GM20000 (cell line): ENCODE measurements around the gene EVPL.

ENCODE experiments used
- DNase-seq: peaks from one replicate; pipeline ENCODE4 v3.0.0; 2012; ENCODE audit warnings: low spot score
- TF ChIP-seq, protein P1 (sequence below): IDR thresholded peaks from 2 replicates; pipeline ENCODE4 v1.5.1; 2012; ENCODE audit warnings: mild to moderate bottlenecking, control low read depth; ENCODE audit errors: extremely low read depth, missing control alignments

The EVPL gene

DNA sequence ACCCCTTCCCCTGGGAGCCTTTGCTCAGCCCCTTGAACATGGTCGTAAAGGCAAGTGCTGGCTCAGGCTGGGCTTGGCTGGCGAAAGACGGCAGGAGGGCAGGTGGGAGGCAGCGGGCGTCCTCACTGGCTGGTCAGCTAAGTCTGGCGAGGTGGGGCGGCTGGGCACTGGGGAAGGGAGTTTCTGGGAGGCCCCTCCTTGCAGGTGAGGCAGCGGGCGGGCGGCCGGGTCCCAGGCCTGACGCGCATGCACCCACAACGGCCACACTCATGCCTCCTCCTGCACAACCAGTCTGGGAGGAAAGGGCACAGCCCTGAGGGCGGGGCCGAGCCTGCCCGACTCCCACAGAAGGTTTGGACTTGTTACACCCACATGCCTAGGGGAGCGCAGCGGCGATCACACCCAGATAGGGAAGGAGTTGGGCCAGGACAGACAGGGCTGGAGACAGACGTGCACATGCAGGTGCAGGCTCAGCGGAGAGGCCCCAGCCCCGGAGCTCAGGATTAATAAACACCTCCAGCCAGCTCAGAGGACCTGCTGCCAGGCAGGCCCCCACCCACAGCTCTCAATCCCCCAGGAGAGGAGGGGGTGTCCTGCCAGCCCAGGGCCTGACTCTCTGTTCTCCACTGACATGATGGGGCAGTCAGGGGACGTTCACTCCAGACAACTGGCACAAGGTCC is at the start of gene EVPL:
TSS of gene EVPL (minus strand) at position 148 of the 681 bp plus-strand sequence. CDS start at position 40, 108 bp downstream.
- no peak for DNase-seq
- TF ChIP-seq, protein P1, sequence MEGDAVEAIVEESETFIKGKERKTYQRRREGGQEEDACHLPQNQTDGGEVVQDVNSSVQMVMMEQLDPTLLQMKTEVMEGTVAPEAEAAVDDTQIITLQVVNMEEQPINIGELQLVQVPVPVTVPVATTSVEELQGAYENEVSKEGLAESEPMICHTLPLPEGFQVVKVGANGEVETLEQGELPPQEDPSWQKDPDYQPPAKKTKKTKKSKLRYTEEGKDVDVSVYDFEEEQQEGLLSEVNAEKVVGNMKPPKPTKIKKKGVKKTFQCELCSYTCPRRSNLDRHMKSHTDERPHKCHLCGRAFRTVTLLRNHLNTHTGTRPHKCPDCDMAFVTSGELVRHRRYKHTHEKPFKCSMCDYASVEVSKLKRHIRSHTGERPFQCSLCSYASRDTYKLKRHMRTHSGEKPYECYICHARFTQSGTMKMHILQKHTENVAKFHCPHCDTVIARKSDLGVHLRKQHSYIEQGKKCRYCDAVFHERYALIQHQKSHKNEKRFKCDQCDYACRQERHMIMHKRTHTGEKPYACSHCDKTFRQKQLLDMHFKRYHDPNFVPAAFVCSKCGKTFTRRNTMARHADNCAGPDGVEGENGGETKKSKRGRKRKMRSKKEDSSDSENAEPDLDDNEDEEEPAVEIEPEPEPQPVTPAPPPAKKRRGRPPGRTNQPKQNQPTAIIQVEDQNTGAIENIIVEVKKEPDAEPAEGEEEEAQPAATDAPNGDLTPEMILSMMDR: no peak

DNA sequence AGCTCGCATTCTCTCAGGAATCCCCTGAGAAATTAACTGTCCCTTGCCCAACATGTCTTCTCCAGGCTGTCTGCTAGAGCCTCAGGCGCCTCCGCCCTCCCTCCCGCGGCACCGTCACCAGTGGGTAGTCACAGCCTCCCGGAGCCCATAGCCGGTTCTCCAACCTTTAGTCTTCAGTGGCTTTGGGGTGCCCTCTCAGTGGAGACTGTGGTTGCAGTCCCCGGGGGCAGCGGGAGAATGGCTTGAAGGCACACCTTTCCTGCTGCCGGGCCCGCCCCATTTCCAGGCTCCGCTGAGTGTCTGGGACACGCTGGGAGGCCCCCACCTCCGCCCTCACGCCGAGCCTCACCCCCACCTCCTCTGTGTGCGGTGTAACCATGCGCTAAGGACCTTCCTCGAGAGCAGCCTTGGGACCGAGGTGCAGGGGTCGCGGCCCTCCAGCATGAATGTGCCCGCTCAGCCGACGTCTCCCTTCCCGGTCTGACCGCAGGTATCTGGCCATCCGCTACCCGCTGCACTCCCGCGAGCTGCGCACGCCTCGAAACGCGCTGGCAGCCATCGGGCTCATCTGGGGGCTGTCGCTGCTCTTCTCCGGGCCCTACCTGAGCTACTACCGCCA is 49.1 kb upstream of the EVPL start:
- TF ChIP-seq, protein P1: no peak
- DNase-seq: peak; percentile 45

DNA sequence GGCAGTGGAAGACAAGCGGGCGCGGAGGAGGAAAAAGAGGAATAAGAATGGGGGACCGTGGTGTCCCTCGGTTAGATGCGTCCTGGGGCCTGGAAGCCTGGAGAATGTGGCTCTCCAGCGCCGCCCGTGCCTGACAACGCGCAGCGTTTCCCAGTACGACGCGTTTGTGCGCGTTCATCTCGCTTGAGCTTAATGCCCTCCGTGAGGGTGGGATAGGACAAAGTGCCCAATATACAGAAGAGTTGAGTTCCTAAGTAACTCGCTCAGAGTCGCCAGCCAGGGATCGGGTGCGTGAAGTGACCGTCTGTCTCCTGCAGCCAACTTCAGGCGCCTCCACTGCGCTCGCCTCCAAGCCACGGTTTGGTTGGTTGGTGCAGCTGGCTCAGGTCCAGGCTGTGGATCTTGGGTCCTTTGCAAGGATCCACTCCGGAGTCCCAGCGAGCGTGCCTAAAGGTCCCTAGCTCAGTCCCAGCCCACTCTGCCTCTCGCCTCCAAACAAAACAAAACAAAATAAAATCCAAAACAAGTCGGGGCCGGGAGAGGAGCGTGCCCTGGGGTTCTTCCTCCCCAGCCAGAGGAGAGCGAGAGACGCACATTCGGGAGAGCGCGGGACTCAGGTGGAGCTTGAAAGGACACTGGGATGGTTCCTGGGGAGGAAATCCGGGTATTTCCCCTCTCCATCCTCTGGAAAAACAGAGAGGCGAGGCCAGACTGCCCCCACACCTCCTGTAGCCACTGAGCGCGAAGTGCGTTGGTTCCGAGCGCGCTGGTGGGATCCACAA is 48.4 kb upstream of the EVPL start:
- peak; percentile 45 for DNase-seq
- TF ChIP-seq, protein P1: no peak

DNA sequence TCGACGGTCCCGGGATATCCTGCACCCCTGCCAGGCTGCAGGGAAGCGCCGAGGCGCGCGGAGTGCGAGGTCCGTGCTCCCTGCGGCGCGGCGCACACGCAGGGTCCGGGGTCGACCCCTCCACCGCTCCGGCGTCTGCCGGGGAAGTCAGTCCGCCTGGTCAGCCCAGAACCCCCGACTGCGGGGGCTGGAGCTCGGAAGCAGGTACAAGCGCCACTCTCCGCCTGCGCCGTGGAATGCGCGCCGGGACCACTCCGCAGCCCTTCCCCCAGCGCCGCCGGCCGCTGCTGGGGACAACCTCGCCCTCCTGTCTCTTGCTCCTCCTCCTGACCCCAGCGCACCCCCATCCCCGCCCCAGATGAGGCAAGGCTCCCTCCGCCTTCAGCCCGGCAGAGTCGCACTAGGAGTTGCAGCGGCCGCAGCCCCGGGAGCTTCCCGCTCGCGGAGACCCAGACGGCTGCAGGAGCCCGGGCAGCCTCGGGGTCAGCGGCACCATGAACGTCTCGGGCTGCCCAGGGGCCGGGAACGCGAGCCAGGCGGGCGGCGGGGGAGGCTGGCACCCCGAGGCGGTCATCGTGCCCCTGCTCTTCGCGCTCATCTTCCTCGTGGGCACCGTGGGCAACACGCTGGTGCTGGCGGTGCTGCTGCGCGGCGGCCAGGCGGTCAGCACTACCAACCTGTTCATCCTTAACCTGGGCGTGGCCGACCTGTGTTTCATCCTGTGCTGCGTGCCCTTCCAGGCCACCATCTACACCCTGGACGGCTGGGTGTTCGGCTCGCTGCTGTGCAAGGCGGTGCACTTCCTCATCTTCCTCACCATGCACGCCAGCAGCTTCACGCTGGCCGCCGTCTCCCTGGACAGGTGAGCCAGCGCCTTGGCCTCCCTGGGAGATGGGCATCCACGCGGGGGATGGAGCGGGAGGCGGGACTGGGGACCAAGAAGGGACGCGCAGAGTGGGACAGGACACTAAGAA is 47.6 kb upstream of the EVPL start, which contains the start of gene GALR2:
TSS of gene GALR2 (plus strand) at position 392 of the 974 bp plus-strand sequence. CDS start at position 495, 103 bp downstream.
- no peak for DNase-seq
- TF ChIP-seq, protein P1: no peak

DNA sequence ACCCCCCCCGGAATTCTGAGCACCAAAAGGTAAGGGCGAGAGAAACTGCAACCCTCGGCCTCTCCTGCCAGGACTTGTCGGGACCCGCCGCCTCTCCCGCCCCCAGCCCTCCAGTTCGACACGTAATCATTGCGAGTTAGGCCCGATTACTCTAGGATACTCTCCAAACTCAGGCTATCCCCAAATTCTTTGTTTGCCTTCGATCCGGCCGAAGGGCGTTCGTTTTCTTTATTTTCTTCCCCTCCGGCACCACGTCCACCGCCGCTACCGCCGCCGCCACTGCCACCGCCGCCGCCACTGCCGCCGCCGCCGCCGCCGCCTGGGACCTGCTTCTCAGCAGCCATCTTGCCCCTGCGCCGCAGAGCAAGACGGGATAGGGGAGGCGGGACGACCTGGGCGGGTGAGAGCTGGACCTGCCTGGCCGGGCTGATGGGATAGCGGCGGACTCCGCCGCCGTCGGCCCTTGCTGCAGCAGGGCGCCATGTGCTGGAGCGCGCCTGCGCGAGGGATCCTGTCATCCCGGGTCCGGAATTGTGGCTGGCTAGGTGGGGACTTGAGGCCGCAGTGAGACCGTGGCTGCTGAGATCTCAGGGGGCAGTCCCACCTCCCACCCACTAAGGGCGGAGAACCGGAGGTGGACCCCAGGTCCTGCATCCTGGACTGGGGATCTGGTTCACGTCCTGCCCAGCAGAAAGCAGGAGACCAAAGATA is 45.2 kb upstream of the EVPL start, which contains the start of gene SRP68:
TSS of gene SRP68 (minus strand) at position 370 of the 711 bp plus-strand sequence. CDS start at position 344, 26 bp downstream.
- peak; percentile 98 for DNase-seq
- TF ChIP-seq, protein P1: no peak

DNA sequence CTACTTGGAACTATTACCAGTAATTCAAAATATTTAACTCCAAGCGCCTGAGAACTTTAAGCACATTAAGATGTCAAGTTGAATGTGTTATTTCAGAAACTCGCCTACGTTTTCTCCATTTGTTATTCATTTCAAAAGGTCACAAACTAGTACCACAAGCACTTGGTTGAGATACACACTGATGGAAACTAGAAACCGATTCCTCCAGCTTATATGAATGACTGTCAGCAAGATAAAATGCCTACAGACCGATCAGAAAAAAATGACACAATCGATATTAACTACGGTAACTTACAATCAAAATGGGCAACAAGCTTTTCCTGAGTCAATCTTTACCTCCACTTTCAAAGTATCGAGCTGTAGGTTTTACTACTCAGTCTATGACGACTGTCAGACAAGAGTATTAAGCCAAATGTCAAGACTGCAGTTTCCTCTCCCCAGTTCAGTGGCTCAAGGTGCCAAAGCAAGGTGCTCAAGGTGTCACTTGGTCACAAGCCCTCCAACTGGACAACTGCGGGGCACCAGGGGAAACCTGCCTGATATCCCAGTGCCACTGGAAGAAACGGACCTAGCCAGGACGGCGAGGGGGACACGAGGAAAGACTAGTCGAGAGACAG is 44.5 kb upstream of the EVPL start:
- peak; percentile 77 for DNase-seq
- TF ChIP-seq, protein P1: no peak
